Endothelial cell of umbilical vein (primary cell): ENCODE results near the gene RNF113B. TPM values are rescaled to one million over a fixed set of nuclear protein-coding genes. Genes with fewer than 3 reads are reported as not detected.

Experiments
- BruUV-seq: library from RNA; stranded (reverse); fragments of 400-500 nt; replicated peaks from 2 replicates; lab custom pipeline; 2021; lab: Mats Ljungman, UMichigan
- CTCF ChIA-PET: fragments of 300-600, 350-600 bp; sonication (Branson Sonifier 250); formaldehyde crosslinking; loops from one replicate; lab custom pipeline; 2021; ENCODE audit warnings: antibody characterized with exemption, inconsistent platforms; lab: Charles Lee
- POLR2A ChIA-PET: fragments of 300-600, 350-600 bp; sonication (Branson Sonifier 250); formaldehyde crosslinking; loops from one replicate; lab custom pipeline; 2021; ENCODE audit warnings: antibody characterized with exemption, inconsistent platforms; lab: Charles Lee
- DNase-seq: peaks from one replicate; pipeline ENCODE4 v3.0.0-alpha.2; 2011; ENCODE audit warnings: low read depth, low spot score
- FAIRE-seq: peaks from 2 replicates; lab custom pipeline; 2011; peaks lifted over from hg19 to GRCh38; lab: Jason Lieb, UNC
- H2AFZ ChIP-seq: 2 replicates; pipeline ENCODE4 v1.6.0; 2012; ENCODE audit warnings: low read depth, low read length, control low read depth, inconsistent platforms
- H3K27ac ChIP-seq: 2 replicates; pipeline ENCODE4 v1.5.1; 2011; ENCODE audit warnings: low read depth, mild to moderate bottlenecking, control low read depth, low read length, moderate library complexity; ENCODE audit not compliant: insufficient read depth
- H3K27me3 ChIP-seq, 2 experiments: 2 replicates each; pipeline versions ENCODE4 v1.6.0 to v1.6.1; 2011; ENCODE audit warnings: low read length in 2 of 2, mixed read lengths in 1 of 2; ENCODE audit not compliant: control insufficient read depth in 2 of 2, insufficient read depth in 2 of 2
- H3K36me3 ChIP-seq, 2 experiments: 2 replicates in 1 of 2; 3 replicates in 1 of 2; pipeline ENCODE4 v1.5.1; 2011; ENCODE audit warnings: low read length in 2 of 2, mild to moderate bottlenecking in 1 of 2, moderate library complexity in 1 of 2; ENCODE audit not compliant: control insufficient read depth in 2 of 2, insufficient read depth in 2 of 2; ENCODE audit errors: extremely low read depth in 1 of 2
- H3K4me1 ChIP-seq: 3 replicates; pipeline ENCODE4 v1.5.1; 2011; ENCODE audit warnings: mild to moderate bottlenecking, low read length; ENCODE audit not compliant: control insufficient read depth, insufficient read depth; ENCODE audit errors: extremely low read depth
- H3K4me2 ChIP-seq: 2 replicates; pipeline ENCODE4 v1.6.1; 2011; ENCODE audit warnings: low read length, control low read depth, mixed read lengths; ENCODE audit not compliant: insufficient read depth
- H3K4me3 ChIP-seq, 3 experiments: fragments of 200-600 bp in 1 of 3; sonication (generic), shearing (Covaris generic) in 1 of 3; replicated peaks in 1 of 3; 2 replicates each; pipeline ENCODE4 v1.5.1; 2011 to 2016; ENCODE audit warnings: control low read depth in 3 of 3, low read length in 3 of 3, mild to moderate bottlenecking in 2 of 3, inconsistent platforms in 1 of 3, low read depth in 1 of 3, moderate library complexity in 1 of 3; ENCODE audit not compliant: insufficient read depth in 1 of 3
- H3K79me2 ChIP-seq: 2 replicates; pipeline ENCODE4 v1.6.0; 2012; ENCODE audit warnings: low read length, inconsistent platforms; ENCODE audit not compliant: control insufficient read depth, insufficient read depth
- H3K9ac ChIP-seq: replicated peaks from 2 replicates; pipeline ENCODE3; 2011; ENCODE audit warnings: low read length, control low read depth; ENCODE audit not compliant: insufficient read depth; ENCODE audit errors: extremely low read depth
- H3K9me1 ChIP-seq: replicated peaks from 3 replicates; pipeline ENCODE4 v1.6.0; 2011; ENCODE audit warnings: mild to moderate bottlenecking, low read length; ENCODE audit not compliant: control insufficient read depth, insufficient read depth; ENCODE audit errors: extremely low read depth
- H3K9me3 ChIP-seq: replicated peaks from 2 replicates; pipeline ENCODE4 v1.5.1; 2012; ENCODE audit warnings: low read length, inconsistent platforms; ENCODE audit not compliant: control insufficient read depth, insufficient read depth
- H4K20me1 ChIP-seq: replicated peaks from 2 replicates; pipeline ENCODE3; 2011; ENCODE audit warnings: mild to moderate bottlenecking, low read length; ENCODE audit not compliant: control insufficient read depth, insufficient read depth; ENCODE audit errors: extremely low read depth
- EZH2 ChIP-seq: IDR thresholded peaks from 2 replicates; pipeline ENCODE4 v1.6.1; 2012; ENCODE audit warnings: borderline replicate concordance, low read depth, mild to moderate bottlenecking, moderate library complexity, low read length, inconsistent platforms; ENCODE audit not compliant: severe bottlenecking
- FOS ChIP-seq: IDR thresholded peaks from 2 replicates; pipeline ENCODE4 v1.6.1; 2011; ENCODE audit warnings: mild to moderate bottlenecking, low read length, moderate library complexity, borderline replicate concordance; ENCODE audit not compliant: insufficient read depth
- JUN ChIP-seq: IDR thresholded peaks from 2 replicates; pipeline ENCODE4 v1.6.1; 2011; ENCODE audit warnings: borderline replicate concordance, low read depth; ENCODE audit not compliant: insufficient read length, insufficient read depth
- MYC ChIP-seq: IDR thresholded peaks from one replicate; pipeline ENCODE4 v1.6.1; 2011; ENCODE audit warnings: mild to moderate bottlenecking, low read depth, low read length
- POLR2A ChIP-seq: IDR thresholded peaks from 2 replicates; pipeline ENCODE4 v1.6.1; 2012; ENCODE audit warnings: low read depth, mild to moderate bottlenecking, control low read depth, low read length
- POLR2AphosphoS5 ChIP-seq: IDR thresholded peaks from 2 replicates; pipeline ENCODE4 v1.6.1; 2012; ENCODE audit warnings: low read depth, mild to moderate bottlenecking, control low read depth, low read length, moderate library complexity; ENCODE audit not compliant: insufficient read depth
- dilution Hi-C: fragments of 300-500 bp; cut with MboI; formaldehyde crosslinking; loops from one replicate; pipeline ENCODE4 v1.15.0; 2019; ENCODE audit warnings: low sequenced_read_pairs; ENCODE audit not compliant: extremely low pct_ligation_motif_present
- intact Hi-C: fragments of 100-400 bp; cut with micrococcal nuclease; formaldehyde crosslinking; loops from one replicate; pipeline ENCODE4 v1.10.0; 2022
- polyA plus RNA-seq, 4 experiments: library from polyadenylated mRNA; depleted of rRNA in 3 of 4; stranded (reverse) in 3 of 4; unstranded in 1 of 4; fragments of >200 nt; gene quantifications; 2 replicates each; pipeline versions ENCODE4 v1.2.1 to v1.2.3, GENCODE V29; 2011 to 2012; ENCODE audit warnings: missing spikeins in 1 of 4
- total RNA-seq: library from RNA; stranded (reverse); gene quantifications from 2 replicates; pipeline ENCODE4 v1.2.3, GENCODE V29; 2021
- TF ChIP-seq, protein P1 (sequence below): IDR thresholded peaks from 2 replicates; pipeline ENCODE4 v1.6.1; 2011; ENCODE audit not compliant: insufficient read depth, insufficient read length
- TF ChIP-seq, protein P2 (sequence below), 2 donors: IDR thresholded peaks; 1 replicate in 1 of 2; 2 replicates in 1 of 2; pipeline ENCODE4 v1.5.1; 2011; ENCODE audit warnings: low read length in 2 of 2, mild to moderate bottlenecking in 2 of 2, moderate library complexity in 2 of 2, control low read depth in 1 of 2, inconsistent platforms in 1 of 2, low read depth in 1 of 2; ENCODE audit not compliant: insufficient read depth in 1 of 2; ENCODE audit errors: extremely low read depth in 1 of 2

Gene RNF113B
- total and polyA plus RNA-seq, 2 donors (not counting 3 experiments of a cell fraction or from before 2014, with no cell fraction given) = not detected

DNA sequence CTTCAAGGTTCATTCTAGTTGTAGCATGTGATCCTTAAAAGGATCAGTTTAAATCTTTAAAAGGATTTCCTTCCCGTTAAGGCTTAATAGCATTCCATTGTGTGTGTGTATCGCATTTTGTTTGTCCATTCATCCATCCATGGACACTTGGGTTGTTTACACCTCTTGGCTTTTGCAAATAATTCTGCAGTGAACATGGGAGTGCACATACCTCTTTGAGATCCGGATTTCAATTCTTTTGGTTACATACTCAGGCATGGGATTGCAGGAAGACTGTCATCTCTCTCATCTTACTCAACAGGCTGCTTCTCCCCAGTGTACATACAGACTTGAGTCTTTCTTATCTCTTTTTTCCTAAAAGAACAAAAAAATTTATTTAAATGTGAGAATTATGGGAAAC, 1.2 kb downstream of the RNF113B start:
- Histone ChIP-seq H3K27me3 (no peaks in the 10 kb centered on the region), H3K4me3 (no peak overlapping the region), H3K27ac (no peak overlapping the region), H3K79me2 (peaks cover 10% of the 10 kb centered on the region), H2AFZ (no peak overlapping the region), H3K4me2 (no peak overlapping the region), H3K36me3 (peaks cover 0 to 2% of the 10 kb centered on the region in 2 experiments), H4K20me1 (no peaks in the 10 kb centered on the region), H3K9me1 (no peaks in the 10 kb centered on the region), H3K4me1 (peaks cover 32% of the 10 kb centered on the region), H3K9ac (no peak overlapping the region), H3K9me3 (no peaks in the 10 kb centered on the region)
- intact Hi-C loops = no loop called here
- no TSS peak for BruUV-seq
- dilution Hi-C loops = no loop called here
- ChIA-PET POLR2A (no interaction called here), CTCF (no interaction called here)
- no peak for FAIRE-seq
- no peak for DNase-seq
- TF ChIP-seq POLR2A = no peak
- TF ChIP-seq, protein P1, sequence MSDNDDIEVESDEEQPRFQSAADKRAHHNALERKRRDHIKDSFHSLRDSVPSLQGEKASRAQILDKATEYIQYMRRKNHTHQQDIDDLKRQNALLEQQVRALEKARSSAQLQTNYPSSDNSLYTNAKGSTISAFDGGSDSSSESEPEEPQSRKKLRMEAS = no peak
- TF ChIP-seq FOS = no peak
- no peak for TF ChIP-seq POLR2AphosphoS5
- TF ChIP-seq, protein P2, sequence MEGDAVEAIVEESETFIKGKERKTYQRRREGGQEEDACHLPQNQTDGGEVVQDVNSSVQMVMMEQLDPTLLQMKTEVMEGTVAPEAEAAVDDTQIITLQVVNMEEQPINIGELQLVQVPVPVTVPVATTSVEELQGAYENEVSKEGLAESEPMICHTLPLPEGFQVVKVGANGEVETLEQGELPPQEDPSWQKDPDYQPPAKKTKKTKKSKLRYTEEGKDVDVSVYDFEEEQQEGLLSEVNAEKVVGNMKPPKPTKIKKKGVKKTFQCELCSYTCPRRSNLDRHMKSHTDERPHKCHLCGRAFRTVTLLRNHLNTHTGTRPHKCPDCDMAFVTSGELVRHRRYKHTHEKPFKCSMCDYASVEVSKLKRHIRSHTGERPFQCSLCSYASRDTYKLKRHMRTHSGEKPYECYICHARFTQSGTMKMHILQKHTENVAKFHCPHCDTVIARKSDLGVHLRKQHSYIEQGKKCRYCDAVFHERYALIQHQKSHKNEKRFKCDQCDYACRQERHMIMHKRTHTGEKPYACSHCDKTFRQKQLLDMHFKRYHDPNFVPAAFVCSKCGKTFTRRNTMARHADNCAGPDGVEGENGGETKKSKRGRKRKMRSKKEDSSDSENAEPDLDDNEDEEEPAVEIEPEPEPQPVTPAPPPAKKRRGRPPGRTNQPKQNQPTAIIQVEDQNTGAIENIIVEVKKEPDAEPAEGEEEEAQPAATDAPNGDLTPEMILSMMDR (IDR thresholded peaks at IDR 0.05; ENCODE audit: extremely low read depth in 1 of 2, insufficient read depth in 1 of 2, low read depth in 1 of 2, low read length in 2 of 2) = no peak
- TF ChIP-seq EZH2 = no peak
- no peak for TF ChIP-seq MYC
- TF ChIP-seq JUN = no peak
